Body of pancreas (tissue), 4 donors: ENCODE results near the gene NRDE2.

Source experiments
- CTCF ChIP-seq, 7 experiments: fragments of 450-650 bp in 4 of 7; fragments of 200-600 bp in 3 of 7; sonication (generic) in 3 of 7; IDR thresholded peaks; one replicate each; pipeline ENCODE4 v1.5.1; 2016 to 2019; ENCODE audit warnings: antibody characterized with exemption in 7 of 7
- POLR2A ChIP-seq, 3 donors: fragments of 450-650 bp; IDR thresholded peaks; one replicate each; pipeline ENCODE4 v1.6.1; 2016; ENCODE audit warnings: antibody characterized with exemption in 3 of 3, mild to moderate bottlenecking in 2 of 3

GRCh38 chr14:90319634-90320541 lies 11.9 kb downstream of the NRDE2 start:
- TF ChIP-seq CTCF (IDR thresholded peaks at IDR 0.05): no peak
- no peak for TF ChIP-seq POLR2A (IDR thresholded peaks at IDR 0.05)
